K562 (cell line): ENCODE results near the gene NAIF1. TPM values are rescaled to one million over a fixed set of nuclear protein-coding genes. Genes with fewer than 3 reads are reported as not detected.

Experiments used
- ATAC-seq: fragments of 200-7000 bp; cut with Tn5 transposase; 3 replicates; pipeline ENCODE4 v1.9.1; 2020; ENCODE audit warnings: moderate library complexity
- BruUV-seq: library from RNA; stranded (reverse); fragments of 400-500 nt; replicated peaks from 2 replicates; lab custom pipeline; 2021; lab: Mats Ljungman, UMichigan
- CTCF ChIA-PET: fragments of 300-600 bp; formaldehyde crosslinking; extraction: SDS; loops from one replicate; lab custom pipeline; 2021; ENCODE audit warnings: low intra/inter-chr PET ratio; lab: Yijun Ruan, JAX
- POLR2A ChIA-PET: fragments of 300-600, 350-650 bp; sonication (Branson Sonifier 250); formaldehyde crosslinking; extraction: SDS; loops from one replicate; lab custom pipeline; 2021; ENCODE audit warnings: antibody characterized with exemption, inconsistent platforms; lab: Yijun Ruan, JAX
- DNase-seq, 4 experiments: peaks; one replicate each; pipeline versions ENCODE4 v3.0.0 to v3.0.0-alpha.2; 2011 to 2018; ENCODE audit warnings: low spot score in 3 of 4, mixed read lengths in 3 of 4; ENCODE audit errors: extremely low read depth in 1 of 4
- FAIRE-seq: peaks from 2 replicates; lab custom pipeline; 2011; peaks lifted over from hg19 to GRCh38; lab: Jason Lieb, UNC
- H2AFZ ChIP-seq: 2 replicates; pipeline ENCODE4 v1.6.0; 2011; ENCODE audit warnings: low read depth, low read length, control low read depth, inconsistent platforms
- H3K27ac ChIP-seq: fragments of 200-600 bp; 3 replicates; pipeline ENCODE4 v1.8.0; 2011; ENCODE audit warnings: low read depth, mild to moderate bottlenecking, control low read depth, inconsistent platforms, low read length, moderate library complexity, mixed read lengths; ENCODE audit errors: extremely low read depth
- H3K27me3 ChIP-seq, 2 experiments: fragments of 300-600 bp in 1 of 2; 2 replicates in 1 of 2; 3 replicates in 1 of 2; pipeline versions ENCODE4 v1.6.0 to v1.8.0; 2011; ENCODE audit warnings: inconsistent platforms in 2 of 2, low read length in 2 of 2, mild to moderate bottlenecking in 1 of 2, mixed read lengths in 1 of 2, moderate library complexity in 1 of 2; ENCODE audit not compliant: control insufficient read depth in 2 of 2, insufficient read depth in 2 of 2
- H3K36me3 ChIP-seq: fragments of 300-600 bp; 3 replicates; pipeline ENCODE4 v1.8.0; 2011; ENCODE audit warnings: mild to moderate bottlenecking, low read length, inconsistent platforms; ENCODE audit not compliant: control insufficient read depth, insufficient read depth
- H3K4me1 ChIP-seq, 2 experiments: fragments of 200-600 bp in 1 of 2; replicated peaks in 1 of 2; 2 replicates in 1 of 2; 3 replicates in 1 of 2; pipeline versions ENCODE4 v1.5.1 to v1.8.0; 2011; ENCODE audit warnings: inconsistent platforms in 2 of 2, low read length in 2 of 2, mild to moderate bottlenecking in 1 of 2, mixed read lengths in 1 of 2, moderate library complexity in 1 of 2; ENCODE audit not compliant: control insufficient read depth in 2 of 2, insufficient read depth in 2 of 2
- H3K4me2 ChIP-seq: 2 replicates; pipeline ENCODE4 v1.6.1; 2011; ENCODE audit warnings: low read length, control low read depth, inconsistent platforms, mixed read lengths; ENCODE audit not compliant: insufficient read depth
- H3K4me3 ChIP-seq: fragments of 200-600 bp; sonication (generic), shearing (Covaris generic); 2 replicates; pipeline ENCODE4 v1.5.1; 2016; ENCODE audit warnings: control low read depth, inconsistent platforms
- H3K79me2 ChIP-seq: fragments of 200-600 bp; 3 replicates; pipeline ENCODE4 v1.8.0; 2011; ENCODE audit warnings: low read length, inconsistent platforms; ENCODE audit not compliant: control insufficient read depth, insufficient read depth
- H3K9ac ChIP-seq, 2 experiments: 2 replicates each; pipeline versions ENCODE4 v1.6.0 to v1.6.1; 2011; ENCODE audit warnings: low read depth in 2 of 2, low read length in 2 of 2, control low read depth in 1 of 2, inconsistent platforms in 1 of 2, mild to moderate bottlenecking in 1 of 2, mixed read lengths in 1 of 2; ENCODE audit not compliant: insufficient read depth in 1 of 2
- H3K9me1 ChIP-seq: one replicate; pipeline ENCODE4 v1.6.0; 2011; ENCODE audit warnings: inconsistent platforms, mild to moderate bottlenecking, low read length, moderate library complexity; ENCODE audit not compliant: control insufficient read depth, insufficient read depth
- H3K9me3 ChIP-seq: replicated peaks from 2 replicates; pipeline ENCODE4 v1.5.1; 2011; ENCODE audit warnings: low read depth, low read length, inconsistent platforms; ENCODE audit not compliant: control insufficient read depth, insufficient read depth
- H4K20me1 ChIP-seq: replicated peaks from 2 replicates; pipeline ENCODE4 v1.6.1; 2011; ENCODE audit warnings: low read length, inconsistent platforms, mixed read lengths; ENCODE audit not compliant: control insufficient read depth, insufficient read depth
- CHCHD3 ChIP-seq: fragments of 250-450 bp; sonication (Bioruptor Pico); IDR thresholded peaks from 2 replicates; pipeline ENCODE4 v2.1.2; 2022; ENCODE audit warnings: mild to moderate bottlenecking
- DMBX1 ChIP-seq: fragments of 250-450 bp; sonication (Bioruptor Pico); IDR thresholded peaks from 2 replicates; pipeline ENCODE4 v1.8.0; 2022; ENCODE audit warnings: inconsistent platforms, mild to moderate bottlenecking, moderate library complexity, borderline replicate concordance
- ELK1 ChIP-seq: sonication (generic); formaldehyde crosslinking; IDR thresholded peaks from 2 replicates; pipeline ENCODE4 v1.8.1; 2022; ENCODE audit warnings: missing genetic modification reagents
- ETS2 ChIP-seq: IDR thresholded peaks from 2 replicates; pipeline ENCODE4 v1.6.1; 2016; ENCODE audit warnings: borderline replicate concordance, missing genetic modification characterization, mild to moderate bottlenecking, moderate library complexity, missing compliant biosample characterization; ENCODE audit not compliant: poor library complexity, severe bottlenecking
- MAZ ChIP-seq, 2 experiments: fragments of 450-650 bp in 1 of 2; sonication (generic) in 1 of 2; formaldehyde crosslinking; IDR thresholded peaks in 1 of 2; conservative IDR thresholded peaks in 1 of 2; 2 replicates each; pipeline versions ENCODE4 v1.4.0 to v1.5.0; 2020; ENCODE audit warnings: mild to moderate bottlenecking in 1 of 2, missing genetic modification reagents in 1 of 2
- MTA2 ChIP-seq: fragments of 450-650 bp; IDR thresholded peaks from 2 replicates; pipeline ENCODE4 v1.6.1; 2016; ENCODE audit warnings: low read depth
- NCOA4 ChIP-seq: fragments of 450-650 bp; IDR thresholded peaks from 2 replicates; pipeline ENCODE4 v1.6.1; 2018; ENCODE audit warnings: mild to moderate bottlenecking; ENCODE audit not compliant: partially characterized antibody
- NFIX ChIP-seq: fragments of 250-450 bp; sonication (Bioruptor Pico); IDR thresholded peaks from 2 replicates; pipeline ENCODE4 v1.4.0; 2020; ENCODE audit warnings: low read depth, mild to moderate bottlenecking, moderate library complexity
- NR3C1 ChIP-seq: sonication (generic); formaldehyde crosslinking; IDR thresholded peaks from 2 replicates; pipeline ENCODE4 v1.8.1; 2022; ENCODE audit warnings: missing genetic modification reagents
- NUFIP1 ChIP-seq: fragments of 450-650 bp; IDR thresholded peaks from 2 replicates; pipeline ENCODE4 v1.6.1; 2018; ENCODE audit not compliant: partially characterized antibody
- POLR3A ChIP-seq: IDR thresholded peaks from 2 replicates; pipeline ENCODE4 v1.6.1; 2011; ENCODE audit warnings: borderline replicate concordance, mild to moderate bottlenecking, moderate library complexity; ENCODE audit not compliant: insufficient read length, insufficient read depth; ENCODE audit errors: extremely low read depth
- RB1 ChIP-seq: fragments of 450-650 bp; IDR thresholded peaks from 2 replicates; pipeline ENCODE4 v1.6.1; 2017; ENCODE audit warnings: low read depth, mild to moderate bottlenecking
- SETDB1 ChIP-seq: IDR thresholded peaks from one replicate; pipeline ENCODE4 v1.6.1; 2012; ENCODE audit warnings: low read length, control low read depth, inconsistent platforms
- TAF1 ChIP-seq: IDR thresholded peaks from 2 replicates; pipeline ENCODE4 v1.6.1; 2011; ENCODE audit warnings: mild to moderate bottlenecking, low read length, moderate library complexity; ENCODE audit not compliant: insufficient read depth, control insufficient read depth, severe bottlenecking; ENCODE audit errors: extremely low read depth
- ZKSCAN8 ChIP-seq: fragments of 200-800 bp; sonication (Bioruptor generic); IDR thresholded peaks from 2 replicates; pipeline ENCODE4 v1.6.1; 2016; ENCODE audit warnings: missing genetic modification characterization, missing compliant biosample characterization
- ZNF12 ChIP-seq: sonication (generic); formaldehyde crosslinking; IDR thresholded peaks from 2 replicates; pipeline ENCODE4 v1.4.0; 2020; ENCODE audit warnings: mild to moderate bottlenecking, missing genetic modification reagents
- ZNF24 ChIP-seq: fragments of 450-650 bp; IDR thresholded peaks from 2 replicates; pipeline ENCODE4 v1.6.1; 2016
- ZNF282 ChIP-seq: sonication (generic); formaldehyde crosslinking; IDR thresholded peaks from 2 replicates; pipeline ENCODE4 v1.8.1; 2023; ENCODE audit warnings: missing genetic modification reagents
- ZNF444 ChIP-seq: fragments of 250-450 bp; sonication (Bioruptor Pico); IDR thresholded peaks from 2 replicates; pipeline ENCODE4 v1.4.0; 2020; ENCODE audit warnings: mild to moderate bottlenecking, moderate library complexity
- WGBS: fragments of 100-300 bp; shearing (Covaris generic); methylation state at CpG from one replicate; pipeline ENCODE4 v1.1.6; 2016; ENCODE audit warnings: low coverage, mixed read lengths; ENCODE audit not compliant: insufficient coverage; ENCODE audit errors: missing lambda C conversion rate; 5-methylcytosine and 5-hydroxymethylcytosine counted together
- in situ Hi-C: fragments of 300-500 bp; cut with MboI; formaldehyde crosslinking; loops from 4 replicates; pipeline ENCODE4 v1.15.0; 2018; ENCODE audit warnings: inconsistent platforms, mixed read lengths
- intact Hi-C: fragments of 100-400 bp; cut with micrococcal nuclease; formaldehyde crosslinking; loops from 2 replicates; pipeline ENCODE4 v1.14.2; 2022
- polyA plus RNA-seq, 8 experiments: library from polyadenylated mRNA; depleted of rRNA in 4 of 8; stranded (reverse) in 5 of 8; unstranded in 3 of 8; fragments of >200 nt; fragmentation: Nextera tagmentation in 2 of 8; fragmentation: Illumina TruSeq in 1 of 8; extraction: Ambion mirVana in 2 of 8; extraction: Trizol in 1 of 8; gene quantifications; 2 replicates each; pipeline versions ENCODE4 v1.2.1 to v1.2.3, GENCODE V29; 2011 to 2014; ENCODE audit warnings: inconsistent platforms in 1 of 8, missing spikeins in 1 of 8
- total RNA-seq, 7 experiments: library from RNA; depleted of rRNA in 6 of 7; stranded (reverse); fragments of >200 nt in 6 of 7; fragmentation: Illumina TruSeq in 2 of 7; extraction: Trizol in 2 of 7; gene quantifications; 2 replicates each; pipeline versions ENCODE4 v1.2.1 to v1.2.3, GENCODE V29; 2011 to 2021; ENCODE audit warnings: low replicate concordance in 1 of 7
- TF ChIP-seq, protein P1 (sequence below): fragments of 450-650 bp; IDR thresholded peaks from 2 replicates; pipeline ENCODE4 v1.6.1; 2016; ENCODE audit warnings: antibody characterized with exemption

Gene NAIF1
- total and polyA plus RNA-seq, 9 of the 15 experiments (the other 6 are each of a cell fraction or from before 2014, with no cell fraction given), result 4.8 to 26.6 (median 17.2) TPM

GRCh38 chr9:128068386-128069205, 1.5 kb upstream of the NAIF1 start:
- CTCF ChIA-PET, result interaction anchor here (0.7 to 1.5 kb wide), 2 partner anchors 49 to 92 kb away, joined by 4 to 5 read pairs; no protein-coding TSS in a partner anchor
- POLR2A ChIA-PET, result interaction anchor here (0.6 to 5.4 kb wide), 7 partner anchors 9 to 60 kb away, joined by 3 to 36 read pairs (median 6); partner anchors contain the start of gene PTGES2
- no TSS peak for BruUV-seq
- TF ChIP-seq TAF1, result no peak
- no peak for TF ChIP-seq NR3C1 (CRISPR knock-in tag)
- TF ChIP-seq ZKSCAN8, result no peak
- no peak for TF ChIP-seq DMBX1 (CRISPR knock-in tag)
- 0 out of 2 replicates have a peak, but pooled peaks have one; percentile 68 for TF ChIP-seq ELK1 (CRISPR knock-in tag)
- no peak for TF ChIP-seq NCOA4
- 0 out of 2 replicates have a peak, but pooled peaks have one; percentile 6 for TF ChIP-seq RB1
- no peak for TF ChIP-seq SETDB1
- TF ChIP-seq ZNF24, result no peak
- no peak for TF ChIP-seq CHCHD3 (CRISPR knock-in tag)
- TF ChIP-seq NUFIP1, result no peak
- TF ChIP-seq ZNF444 (CRISPR knock-in tag), result no peak
- TF ChIP-seq ETS2 (tag), result no peak
- peak in 1 of 2 experiments; percentile 12; a peak in 2 of 4 replicates for TF ChIP-seq MAZ (CRISPR knock-in tag; conservative IDR thresholded peaks at IDR 0.05 in 1 of 2, IDR thresholded peaks at IDR 0.05 in 1 of 2)
- TF ChIP-seq ZNF12, result peak; percentile 19
- no peak for TF ChIP-seq ZNF282 (CRISPR knock-in tag)
- TF ChIP-seq POLR3A, result no peak
- no peak for TF ChIP-seq NFIX (CRISPR knock-in tag)
- no peak for TF ChIP-seq MTA2
- TF ChIP-seq, protein P1, sequence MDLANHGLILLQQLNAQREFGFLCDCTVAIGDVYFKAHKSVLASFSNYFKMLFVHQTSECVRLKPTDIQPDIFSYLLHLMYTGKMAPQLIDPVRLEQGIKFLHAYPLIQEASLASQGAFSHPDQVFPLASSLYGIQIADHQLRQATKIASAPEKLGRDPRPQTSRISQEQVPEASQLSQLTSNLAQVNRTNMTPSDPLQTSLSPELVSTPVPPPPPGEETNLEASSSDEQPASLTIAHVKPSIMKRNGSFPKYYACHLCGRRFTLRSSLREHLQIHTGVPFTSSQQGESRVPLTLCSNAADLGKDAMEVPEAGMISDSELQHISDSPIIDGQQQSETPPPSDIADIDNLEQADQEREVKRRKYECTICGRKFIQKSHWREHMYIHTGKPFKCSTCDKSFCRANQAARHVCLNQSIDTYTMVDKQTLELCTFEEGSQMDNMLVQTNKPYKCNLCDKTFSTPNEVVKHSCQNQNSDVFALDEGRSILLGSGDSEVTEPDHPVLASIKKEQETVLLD, result no peak; the same call in 1 of the 2 replicates

More at GRCh38 chr9:128068386-128069205, 1.5 kb upstream of the NAIF1 start:
- no peak for DNase-seq
- peaks cover 11% of the 10 kb centered on the region; the same call in 1 of the 2 replicates for H4K20me1 ChIP-seq
- peak overlapping the region; percentile 98 for H3K4me2 ChIP-seq
- no peaks in the 10 kb centered on the region for H3K9me3 ChIP-seq
- H3K79me2 ChIP-seq, result peaks cover 86% of the 10 kb centered on the region
- WGBS, result under 1% methylated on average over 42 of the region's 50 CpGs
- peak overlapping the region; percentile 81 for H3K27ac ChIP-seq
- H3K4me3 ChIP-seq, result peak overlapping the region; percentile 89
- intact Hi-C loops (loop anchor here (5.0 kb wide), 1 partner anchor 49 kb away; no protein-coding TSS in a partner anchor), in situ Hi-C loops (no loop called here)
- peaks cover 37 to 41% of the 10 kb centered on the region in 2 experiments for H3K4me1 ChIP-seq
- H3K27me3 ChIP-seq, result no peaks in the 10 kb centered on the region
- H3K36me3 ChIP-seq, result peaks cover 35% of the 10 kb centered on the region
- FAIRE-seq, result no peak
- peak overlapping the region; percentile 85 to 92 for H3K9ac ChIP-seq
- H3K9me1 ChIP-seq, result no peaks in the 10 kb centered on the region
- 0 out of 2 replicates have a peak overlapping the region, but pooled peaks have one; percentile 28 for H2AFZ ChIP-seq
- ATAC-seq, result peak; percentile 13
